Left lung (tissue), 10 donors: Measurements from ENCODE around the gene PTPRN2. TPM values are rescaled to one million over a fixed set of nuclear protein-coding genes. Genes with fewer than 3 reads are reported as not detected.

ENCODE experiments used
- ATAC-seq: fragments of 200-7000 bp; cut with Tn5 transposase; one replicate; pipeline ENCODE4 v1.9.1; 2020; ENCODE audit warnings: moderate library complexity
- DNase-seq, 4 donors: peaks; one replicate each; pipeline ENCODE4 v3.0.0-alpha.2; 2013 to 2020
- H3K27ac ChIP-seq, 2 donors: fragments of 200-600 bp; sonication (generic) in 1 of 2; one replicate each; pipeline versions ENCODE4 v1.5.0 to v1.8.0; 2020 to 2021
- H3K27me3 ChIP-seq, 2 donors: fragments of 200-600 bp; sonication (generic) in 1 of 2; one replicate each; pipeline versions ENCODE4 v1.5.0 to v1.8.0; 2020 to 2021
- H3K36me3 ChIP-seq, 2 donors: fragments of 200-600 bp; sonication (generic) in 1 of 2; one replicate each; pipeline versions ENCODE4 v1.5.0 to v1.8.0; 2020 to 2021
- H3K4me1 ChIP-seq, 2 donors: fragments of 200-600 bp; one replicate each; pipeline ENCODE4 v1.8.0; 2021
- H3K4me3 ChIP-seq, 2 donors: fragments of 200-600 bp; sonication (generic) in 1 of 2; one replicate each; pipeline versions ENCODE4 v1.5.0 to v1.8.0; 2020 to 2021; ENCODE audit warnings: mild to moderate bottlenecking in 1 of 2
- H3K9me3 ChIP-seq, 2 donors: fragments of 200-600 bp; sonication (generic) in 1 of 2; one replicate each; pipeline versions ENCODE4 v1.5.0 to v1.8.0; 2020 to 2021
- intact Hi-C, 2 donors: fragments of 100-400 bp; cut with DNase I; formaldehyde crosslinking; loops; one replicate each; pipeline versions ENCODE4 v1.11.2 to v1.14.2; 2022
- polyA plus RNA-seq, 6 donors: library from polyadenylated mRNA; unstranded; fragments of 120-200 nt; gene quantifications; one replicate each; pipeline ENCODE4 v1.2.1, GENCODE V29; 2013; ENCODE audit not compliant: insufficient read length in 6 of 6
- total RNA-seq, 2 donors: library from RNA; stranded (reverse); fragmentation: NEBNext Ultra II Directional; extraction: Animal tissue kit (Norgen Biotek cat#: 25700); gene quantifications; one replicate each; pipeline ENCODE4 v1.2.1, GENCODE V29; 2021
- TF ChIP-seq, protein P1 (sequence below), 2 donors: fragments of 200-600 bp; sonication (generic) in 1 of 2; IDR thresholded peaks; one replicate each; pipeline versions ENCODE4 v1.5.0 to v1.8.0; 2021; ENCODE audit warnings: antibody characterized with exemption in 2 of 2
- donor health status: DM: no; HTN: yes; CAD: no.
- donor health status: DM: no; HTN: no; CAD: no.

Gene PTPRN2
- total and polyA plus RNA-seq, 8 donors: 4.0 to 7.8 (median 6.8) TPM

GRCh38 chr7:158120316-158120715, 467.3 kb downstream of the PTPRN2 start:
- ATAC-seq: no peak

DNA sequence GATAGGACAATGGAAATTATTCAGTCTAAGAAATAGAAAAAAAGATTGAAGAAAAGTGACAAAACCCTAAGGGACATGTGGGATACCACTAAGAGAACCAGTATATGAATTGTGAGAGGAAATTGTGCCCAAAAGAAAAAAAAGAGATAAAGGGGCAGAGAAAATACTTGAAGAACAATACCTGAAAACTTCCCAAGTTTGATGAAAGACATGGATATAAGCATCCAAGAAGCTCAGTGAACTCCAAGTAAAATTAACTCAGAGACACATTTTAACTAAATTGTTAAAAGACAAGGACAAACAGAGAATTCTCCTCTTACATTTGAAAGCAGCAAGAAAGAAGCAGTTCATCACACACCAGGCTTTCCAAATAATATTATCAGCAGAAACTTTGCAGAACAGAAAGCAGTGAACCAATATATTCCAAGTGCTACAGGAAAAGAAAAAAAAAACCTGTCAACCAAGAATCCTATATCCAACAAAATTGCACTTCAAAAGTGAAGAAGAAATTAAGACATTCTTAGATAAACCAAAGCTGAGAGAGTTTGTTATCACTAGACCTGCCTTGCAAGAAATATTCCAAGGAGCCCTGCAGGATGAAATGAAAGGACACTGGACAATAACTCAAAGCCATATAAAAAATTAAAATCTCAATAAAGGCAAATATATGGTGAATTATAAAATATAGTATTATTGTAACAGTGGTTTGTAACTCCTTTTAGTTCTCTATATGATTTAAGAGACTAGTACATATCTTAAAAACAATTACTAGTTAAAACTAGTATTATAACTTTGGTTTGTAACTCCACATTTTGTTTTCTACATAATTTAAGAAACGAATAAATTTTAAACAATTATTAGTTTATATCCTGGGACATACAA, 470.0 kb downstream of the PTPRN2 start:
- Histone ChIP-seq H3K4me3 (no peak overlapping the region), H3K9me3 (peaks cover 0 to 80% of the 10 kb centered on the region in 2 donors), H3K4me1 (no peaks in the 10 kb centered on the region), H3K36me3 (no peaks in the 10 kb centered on the region), H3K27me3 (no peaks in the 10 kb centered on the region), H3K27ac (no peak overlapping the region)
- ATAC-seq (no peak), DNase-seq (no peak)
- intact Hi-C loops: no loop called here
- TF ChIP-seq, protein P1, sequence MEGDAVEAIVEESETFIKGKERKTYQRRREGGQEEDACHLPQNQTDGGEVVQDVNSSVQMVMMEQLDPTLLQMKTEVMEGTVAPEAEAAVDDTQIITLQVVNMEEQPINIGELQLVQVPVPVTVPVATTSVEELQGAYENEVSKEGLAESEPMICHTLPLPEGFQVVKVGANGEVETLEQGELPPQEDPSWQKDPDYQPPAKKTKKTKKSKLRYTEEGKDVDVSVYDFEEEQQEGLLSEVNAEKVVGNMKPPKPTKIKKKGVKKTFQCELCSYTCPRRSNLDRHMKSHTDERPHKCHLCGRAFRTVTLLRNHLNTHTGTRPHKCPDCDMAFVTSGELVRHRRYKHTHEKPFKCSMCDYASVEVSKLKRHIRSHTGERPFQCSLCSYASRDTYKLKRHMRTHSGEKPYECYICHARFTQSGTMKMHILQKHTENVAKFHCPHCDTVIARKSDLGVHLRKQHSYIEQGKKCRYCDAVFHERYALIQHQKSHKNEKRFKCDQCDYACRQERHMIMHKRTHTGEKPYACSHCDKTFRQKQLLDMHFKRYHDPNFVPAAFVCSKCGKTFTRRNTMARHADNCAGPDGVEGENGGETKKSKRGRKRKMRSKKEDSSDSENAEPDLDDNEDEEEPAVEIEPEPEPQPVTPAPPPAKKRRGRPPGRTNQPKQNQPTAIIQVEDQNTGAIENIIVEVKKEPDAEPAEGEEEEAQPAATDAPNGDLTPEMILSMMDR (IDR thresholded peaks at IDR 0.05): no peak

More at GRCh38 chr7:158120316-158120715, 467.3 kb downstream of the PTPRN2 start:
- Histone ChIP-seq H3K27ac (no peak overlapping the region), H3K4me3 (no peak overlapping the region), H3K9me3 (peaks cover 0 to 81% of the 10 kb centered on the region in 2 donors), H3K27me3 (no peaks in the 10 kb centered on the region), H3K36me3 (no peaks in the 10 kb centered on the region), H3K4me1 (no peaks in the 10 kb centered on the region)
- intact Hi-C loops: no loop called here
- TF ChIP-seq, protein P1 (IDR thresholded peaks at IDR 0.05): no peak
- no peak for DNase-seq

GRCh38 chr7:158116235-158116634, 471.4 kb downstream of the PTPRN2 start:
- Histone ChIP-seq H3K4me3 (no peak overlapping the region), H3K36me3 (no peaks in the 10 kb centered on the region), H3K9me3 (peaks cover 0 to 86% of the 10 kb centered on the region in 2 donors), H3K27ac (no peak overlapping the region), H3K27me3 (no peaks in the 10 kb centered on the region), H3K4me1 (no peaks in the 10 kb centered on the region)
- intact Hi-C loops: no loop called here
- no peak for DNase-seq
- TF ChIP-seq, protein P1 (IDR thresholded peaks at IDR 0.05): no peak
- no peak for ATAC-seq

GRCh38 chr7:158114056-158114850, 473.4 kb downstream of the PTPRN2 start:
- DNase-seq: peak in 1 of 4 donors; percentile 28
- Histone ChIP-seq H3K27me3 (no peaks in the 10 kb centered on the region), H3K36me3 (no peaks in the 10 kb centered on the region), H3K9me3 (peaks cover 0 to 84% of the 10 kb centered on the region in 2 donors), H3K27ac (no peak overlapping the region), H3K4me1 (no peaks in the 10 kb centered on the region), H3K4me3 (no peak overlapping the region)
- no peak for ATAC-seq
- TF ChIP-seq, protein P1 (IDR thresholded peaks at IDR 0.05): no peak
- intact Hi-C loops: no loop called here
